IPS DF 4.7 (cell line): ENCODE results near the gene NUDT14.

ENCODE experiments used
- DNase-seq: peaks from one replicate; pipeline ENCODE4 v3.0.0-alpha.2; 2013; ENCODE audit warnings: low spot score; ENCODE audit errors: extremely low read depth

Gene NUDT14

GRCh38 chr14:105176513-105176912, 4.6 kb downstream of the NUDT14 start:
- DNase-seq, result no peak

- no peak for DNase-seq
Observed at GRCh38 chr14:105173901-105174894, 6.9 kb downstream of the NUDT14 start.

DNA sequence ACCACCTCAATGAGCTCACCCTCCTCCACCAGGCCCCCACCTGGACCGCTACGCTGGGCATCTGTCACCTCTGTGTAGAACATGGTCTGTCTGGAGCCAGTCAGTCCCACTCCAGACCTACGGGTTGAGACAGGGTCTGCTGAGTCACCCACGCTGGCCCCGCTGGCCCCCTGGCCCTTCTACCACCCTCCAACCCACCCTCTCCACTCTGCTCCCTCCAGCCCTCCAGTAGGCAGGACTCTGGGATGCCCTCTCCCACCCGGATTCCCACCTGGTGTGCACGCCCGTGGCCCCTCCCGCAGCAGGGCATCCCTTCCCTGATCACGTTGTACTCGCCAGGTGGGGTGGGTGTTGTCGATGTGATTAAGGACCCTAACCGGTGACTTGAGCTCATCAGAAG, 8.0 kb downstream of the NUDT14 start:
- DNase-seq, result no peak

DNA sequence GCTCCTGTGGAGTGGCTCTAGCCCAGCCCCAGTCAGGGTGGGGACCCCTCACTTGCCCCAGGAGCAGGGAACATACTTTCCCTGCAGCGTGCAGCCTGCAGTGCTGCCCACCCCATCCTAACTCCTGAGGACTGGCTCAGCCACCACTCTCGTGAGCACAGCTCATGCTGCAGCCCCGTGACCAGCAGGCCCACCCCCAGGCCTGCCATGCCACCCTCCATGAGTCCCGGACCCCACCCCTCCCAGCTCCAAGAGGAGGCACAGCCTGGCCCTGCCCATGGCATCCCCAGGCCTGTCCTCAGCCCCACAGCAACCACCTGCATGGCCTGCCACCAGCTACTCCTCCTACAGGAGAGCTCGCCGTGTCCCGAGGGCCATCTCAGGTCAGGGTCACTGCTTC, 8.6 kb downstream of the NUDT14 start:
- no peak for DNase-seq

- no peak for DNase-seq
Observed at GRCh38 chr14:105171004-105171673, 10.0 kb downstream of the NUDT14 start.

GRCh38 chr14:105169776-105170655, 11.1 kb downstream of the NUDT14 start:
- DNase-seq, result no peak

GRCh38 chr14:105168979-105169507, 12.1 kb downstream of the NUDT14 start:
- DNase-seq, result no peak

DNA sequence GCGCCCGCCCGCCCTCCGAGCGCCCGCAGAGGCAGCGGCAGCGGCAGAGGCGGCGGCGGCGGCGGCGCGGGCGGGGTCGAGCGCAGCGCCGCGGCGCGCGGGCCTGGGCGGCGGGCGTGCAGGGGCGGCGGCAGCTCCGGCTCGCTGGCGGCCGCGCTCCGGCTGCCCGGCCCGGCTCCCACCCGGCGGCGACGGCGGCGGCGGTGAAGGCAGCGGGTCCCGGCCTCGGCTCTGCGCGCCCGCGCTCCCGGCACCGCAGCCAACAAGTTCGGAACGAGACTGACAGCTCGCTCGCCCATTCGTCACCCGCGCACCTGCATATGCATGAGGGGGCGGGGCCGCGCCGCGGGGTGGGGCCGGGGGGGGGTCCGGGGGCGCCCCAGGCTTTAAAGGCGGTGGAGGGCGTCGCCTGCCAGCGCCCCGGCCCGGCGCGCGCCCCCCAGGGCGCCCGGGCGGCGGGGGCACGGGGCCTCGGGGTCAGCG, 12.6 kb downstream of the NUDT14 start, which contains the start of gene JAG2:
Gene JAG2, minus strand, starts transcription at position 281 of the 483 bp plus-strand sequence. CDS start 356 bp downstream, outside the sequence.
- no peak for DNase-seq

- no peak for DNase-seq
Observed at GRCh38 chr14:105168093-105168420, 13.1 kb downstream of the NUDT14 start.

GRCh38 chr14:105167303-105168092, 13.6 kb downstream of the NUDT14 start:
- no peak for DNase-seq

GRCh38 chr14:105166571-105167302, 14.4 kb downstream of the NUDT14 start:
- no peak for DNase-seq

DNA sequence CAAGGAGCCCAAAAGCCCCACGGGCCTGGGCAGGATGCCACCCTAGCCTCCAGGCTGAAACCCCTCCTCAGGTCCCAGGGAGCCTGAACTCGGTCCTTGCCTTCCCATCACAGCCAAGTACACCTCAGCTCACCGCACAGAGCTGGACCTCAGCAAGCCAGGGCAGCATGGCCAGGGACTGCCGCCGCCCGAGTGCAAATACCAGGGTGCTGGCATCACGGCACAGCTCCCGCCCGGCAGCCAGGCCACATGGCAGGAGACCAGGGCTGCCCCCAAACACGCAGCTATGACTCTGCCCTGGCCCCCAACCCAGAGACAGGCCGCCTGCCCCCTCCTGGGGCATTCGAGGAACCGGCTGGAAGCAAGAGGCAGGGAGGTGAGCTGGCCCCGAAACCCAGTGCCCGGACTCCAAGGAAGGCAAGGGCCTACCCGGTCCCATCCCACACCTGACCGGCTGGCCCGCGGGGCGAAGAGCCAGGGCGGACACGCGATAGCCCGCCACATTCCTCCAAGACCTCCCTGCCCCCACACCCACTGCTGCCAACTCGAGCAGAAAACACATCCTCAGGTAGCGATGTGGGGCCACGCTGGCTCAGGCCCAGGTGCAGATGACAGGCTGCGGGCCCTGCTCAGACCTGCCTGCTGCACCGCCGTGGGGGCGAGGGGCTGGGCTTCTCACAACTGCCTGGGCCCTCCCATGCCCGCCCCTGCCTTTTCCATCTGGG, 15.2 kb downstream of the NUDT14 start:
- no peak for DNase-seq

DNA sequence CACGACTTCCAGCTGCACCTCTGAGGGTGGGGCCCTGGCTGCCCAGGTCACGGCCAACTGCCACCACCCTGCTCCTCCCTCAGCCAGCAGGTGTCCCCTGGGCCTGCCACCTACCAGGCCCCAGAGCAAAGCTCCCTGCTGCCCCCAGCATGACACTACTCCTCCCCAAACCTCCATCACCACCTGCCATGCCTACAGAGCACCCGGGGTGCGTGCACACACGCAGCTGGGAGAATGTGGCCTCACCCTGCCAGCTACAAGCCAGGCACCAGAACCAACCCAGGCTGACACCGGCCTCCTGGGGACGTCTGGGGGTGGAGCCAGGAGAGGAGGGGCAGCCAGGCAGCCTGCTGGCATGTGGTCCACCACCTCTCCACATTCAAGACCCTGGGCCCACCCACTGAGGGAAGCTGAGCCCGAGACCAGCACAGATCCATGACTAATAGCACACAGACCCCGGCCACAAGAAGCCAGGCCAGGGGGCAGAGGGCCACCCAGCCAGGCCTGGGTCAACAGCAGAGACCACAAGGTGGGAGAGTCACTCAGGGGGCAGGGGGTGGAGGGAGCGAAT, 15.9 kb downstream of the NUDT14 start:
- no peak for DNase-seq

DNA sequence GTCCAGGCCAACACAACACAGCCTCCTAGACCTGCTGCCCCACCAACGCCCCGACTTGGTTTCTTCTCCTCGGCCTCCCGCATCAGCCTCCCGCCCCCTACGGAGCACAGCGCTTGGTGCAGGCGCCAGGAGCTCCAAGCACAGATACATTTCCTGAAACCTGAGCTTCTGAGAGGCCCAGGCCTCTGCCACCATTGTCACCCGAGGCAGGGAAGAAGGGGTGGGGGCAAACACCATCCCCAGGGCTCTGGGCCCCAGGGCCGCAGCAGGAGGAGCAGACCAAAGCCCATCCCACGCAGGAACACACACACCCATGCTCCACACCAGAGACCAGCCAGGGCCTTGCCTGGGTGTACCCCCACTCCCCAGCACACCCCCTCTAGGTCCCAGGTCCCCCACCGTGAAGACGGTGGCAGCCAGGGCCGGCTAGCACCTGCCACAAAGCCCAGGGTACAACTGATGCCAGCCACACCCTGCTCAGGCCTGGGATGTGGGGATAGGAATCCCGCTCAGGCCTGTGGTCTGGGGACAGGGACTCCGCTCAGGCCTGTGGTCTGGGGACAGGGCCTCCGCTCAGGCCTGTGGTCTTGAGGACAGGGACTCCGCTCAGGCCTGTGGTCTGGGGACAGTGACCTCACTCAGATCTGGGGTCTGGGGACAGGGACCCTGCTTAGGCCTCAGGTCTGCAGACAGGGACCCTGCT, 17.9 kb downstream of the NUDT14 start:
- no peak for DNase-seq

GRCh38 chr14:105162669-105162979, 18.5 kb downstream of the NUDT14 start:
- DNase-seq, result no peak

DNA sequence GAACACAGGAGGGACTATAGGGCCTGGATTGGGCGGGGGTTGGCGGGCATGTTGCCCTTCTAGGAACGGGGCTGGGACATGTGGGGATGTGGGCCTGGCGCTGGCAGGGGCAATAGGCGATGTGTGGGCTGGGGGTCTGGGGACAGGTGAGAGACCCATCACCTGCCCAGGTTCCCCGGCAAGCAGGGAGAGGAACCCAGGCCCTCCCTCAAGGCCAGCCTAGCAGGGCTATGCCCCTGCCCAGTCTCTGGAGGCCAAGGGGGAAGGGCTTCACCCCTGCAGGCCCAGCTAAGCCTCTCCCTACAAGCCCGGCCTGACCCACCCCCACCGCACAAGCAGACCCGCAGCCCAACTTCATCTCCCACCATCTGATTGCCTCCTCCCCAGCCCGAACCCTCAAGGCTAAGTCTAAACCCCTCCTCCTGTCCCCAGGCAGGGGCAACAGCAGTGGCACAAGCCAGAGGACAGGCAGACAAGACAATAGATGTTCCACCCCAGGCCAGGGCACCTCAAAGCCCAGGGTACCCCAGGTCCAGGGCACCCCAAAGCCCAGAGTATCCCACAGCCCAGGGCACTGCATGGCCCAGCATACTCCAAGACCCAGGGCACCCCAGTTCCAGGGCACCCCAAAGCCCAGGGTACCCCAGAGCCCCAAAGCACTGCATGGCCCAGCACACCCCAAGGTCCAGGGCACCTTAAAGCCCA, 19.0 kb downstream of the NUDT14 start:
- no peak for DNase-seq

DNA sequence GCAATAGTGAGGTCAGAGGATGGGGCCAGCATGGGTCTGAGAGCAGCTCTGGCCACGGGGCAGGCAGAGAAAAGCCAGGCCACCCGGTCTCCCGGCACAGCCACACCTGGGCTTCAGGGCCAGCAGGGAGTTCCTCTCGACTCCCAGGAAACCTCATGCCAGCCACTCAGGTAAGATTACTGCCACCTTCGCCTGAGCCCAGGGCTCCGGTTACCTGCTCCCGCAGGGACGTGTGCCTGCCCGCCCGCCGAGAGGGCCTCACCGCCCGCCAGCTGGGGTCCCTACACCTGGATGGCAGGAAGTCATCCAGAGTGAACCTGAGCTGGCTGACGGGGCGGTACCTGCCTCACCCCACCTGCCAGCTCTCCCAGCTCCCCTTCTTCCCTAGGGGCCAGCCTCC, 19.8 kb downstream of the NUDT14 start:
- DNase-seq, result no peak

GRCh38 chr14:105160776-105161175, 20.3 kb downstream of the NUDT14 start:
- no peak for DNase-seq
